HCT116 (cell line): ENCODE data around the gene SLC2A1. TPM values are rescaled to one million over a fixed set of nuclear protein-coding genes. Genes with fewer than 3 reads are reported as not detected.

ENCODE experiments used
- ATAC-seq: fragments of 200-7000 bp; cut with Tn5 transposase; 2 replicates; pipeline ENCODE4 v1.9.1; 2020; ENCODE audit warnings: mild to moderate bottlenecking, moderate library complexity
- BruUV-seq: library from RNA; stranded (reverse); fragments of 400-500 nt; replicated peaks from 2 replicates; lab custom pipeline; 2021; lab: Mats Ljungman, UMichigan
- CTCF ChIA-PET: fragments of 300-600 bp; sonication (Branson Sonifier 250); formaldehyde crosslinking; loops from one replicate; lab custom pipeline; 2021; ENCODE audit warnings: antibody characterized with exemption; lab: Charles Lee
- POLR2A ChIA-PET: fragments of 300-600, 350-600 bp; sonication (Branson Sonifier 250); formaldehyde crosslinking; loops from one replicate; lab custom pipeline; 2021; ENCODE audit warnings: antibody characterized with exemption; lab: Charles Lee
- RAD21 ChIA-PET, 2 experiments: fragments of 300-600 bp; sonication (Branson Sonifier 250); formaldehyde crosslinking; loops; one replicate each; lab custom pipeline; 2023; ENCODE audit warnings: low total read pairs in 2 of 2; ENCODE audit not compliant: uncharacterized antibody in 2 of 2, unreplicated experiment in 2 of 2, low non-redundant PET in 1 of 2; lab: Charles Lee
- DNase-seq: peaks from one replicate; pipeline ENCODE4 v3.0.0-alpha.2; 2010; ENCODE audit warnings: low read depth, low spot score
- H2AFZ ChIP-seq: fragments of 200-600 bp; shearing (Covaris generic), sonication (generic); 2 replicates; pipeline ENCODE4 v1.6.1; 2017; ENCODE audit warnings: low read depth, mixed run types, mixed read lengths, antibody characterized with exemption, low read length; ENCODE audit not compliant: poor library complexity, severe bottlenecking
- H3K27ac ChIP-seq: 2 replicates; pipeline ENCODE4 v1.5.1; 2012; ENCODE audit warnings: low read depth, low read length
- H3K27me3 ChIP-seq: fragments of 200-600 bp; sonication (generic); 2 replicates; pipeline ENCODE4 v1.6.1; 2016; ENCODE audit warnings: mixed run types, low read length, mixed read lengths; ENCODE audit not compliant: insufficient read depth
- H3K36me3 ChIP-seq, 2 experiments: fragments of 200-500 bp in 1 of 2; fragments of 200-600 bp in 1 of 2; sonication (Bioruptor generic) in 1 of 2; sonication (generic) in 1 of 2; 2 replicates each; pipeline versions ENCODE4 v1.5.1 to v1.6.1; 2014 to 2016; ENCODE audit warnings: low read length in 2 of 2, inconsistent platforms in 1 of 2, mixed read lengths in 1 of 2, mixed run types in 1 of 2; ENCODE audit not compliant: insufficient read depth in 2 of 2, control insufficient read depth in 1 of 2
- H3K4me1 ChIP-seq, 2 experiments: fragments of 200-600 bp in 1 of 2; sonication (generic) in 1 of 2; 2 replicates each; pipeline versions ENCODE4 v1.5.1 to v1.6.1; 2012 to 2017; ENCODE audit warnings: low read length in 2 of 2, inconsistent platforms in 1 of 2, mild to moderate bottlenecking in 1 of 2, mixed read lengths in 1 of 2, mixed run types in 1 of 2, moderate library complexity in 1 of 2; ENCODE audit not compliant: insufficient read depth in 2 of 2, control insufficient read depth in 1 of 2
- H3K4me2 ChIP-seq: fragments of 200-600 bp; sonication (generic); 2 replicates; pipeline ENCODE4 v1.6.1; 2017; ENCODE audit warnings: mixed run types, low read length, mixed read lengths
- H3K4me3 ChIP-seq, 2 experiments: fragments of 200-600 bp in 1 of 2; sonication (generic) in 1 of 2; replicated peaks in 1 of 2; 2 replicates each; pipeline ENCODE4 v1.5.1; 2011 to 2016; ENCODE audit warnings: low read length in 2 of 2, control low read depth in 1 of 2, low read depth in 1 of 2, mild to moderate bottlenecking in 1 of 2, mixed read lengths in 1 of 2, mixed run types in 1 of 2
- H3K79me2 ChIP-seq: fragments of 200-600 bp; sonication (generic); 2 replicates; pipeline ENCODE4 v1.6.1; 2017; ENCODE audit warnings: mild to moderate bottlenecking, mixed run types, low read length, moderate library complexity, mixed read lengths; ENCODE audit not compliant: insufficient read depth
- H3K9ac ChIP-seq: fragments of 200-600 bp; sonication (generic); 2 replicates; pipeline ENCODE4 v1.6.1; 2016; ENCODE audit warnings: low read length, mixed read lengths
- H3K9me2 ChIP-seq: fragments of 200-600 bp; sonication (generic), shearing (Covaris generic); 2 replicates; pipeline ENCODE4 v1.6.1; 2017; ENCODE audit warnings: mixed run types, mild to moderate bottlenecking, moderate library complexity; ENCODE audit not compliant: insufficient read depth
- H3K9me3 ChIP-seq, 2 experiments: fragments of 200-500 bp in 1 of 2; fragments of 200-600 bp in 1 of 2; sonication (Bioruptor generic) in 1 of 2; sonication (generic) in 1 of 2; 2 replicates each; pipeline ENCODE4 v1.6.1; 2014 to 2017; ENCODE audit warnings: low read length in 2 of 2, mixed read lengths in 2 of 2, inconsistent platforms in 1 of 2, low read depth in 1 of 2, mild to moderate bottlenecking in 1 of 2, mixed run types in 1 of 2, moderate library complexity in 1 of 2; ENCODE audit not compliant: control insufficient read depth in 1 of 2, insufficient read depth in 1 of 2
- H4K20me1 ChIP-seq: fragments of 200-600 bp; sonication (generic), shearing (Covaris generic); 2 replicates; pipeline ENCODE4 v1.6.1; 2017; ENCODE audit warnings: mixed run types, mild to moderate bottlenecking, moderate library complexity; ENCODE audit not compliant: insufficient read depth
- CBX3 ChIP-seq: IDR thresholded peaks from 2 replicates; pipeline ENCODE4 v1.6.1; 2012; ENCODE audit warnings: low read depth
- CEBPB ChIP-seq: IDR thresholded peaks from 2 replicates; pipeline ENCODE4 v1.6.1; 2012; ENCODE audit warnings: low read depth
- EGR1 ChIP-seq: IDR thresholded peaks from 2 replicates; pipeline ENCODE4 v1.6.1; 2012; ENCODE audit warnings: low read depth
- EZH2phosphoT487 ChIP-seq: fragments of 200-600 bp; IDR thresholded peaks from 2 replicates; pipeline ENCODE4 v1.6.1; 2018; ENCODE audit warnings: antibody characterized with exemption, borderline replicate concordance
- FOSL1 ChIP-seq: IDR thresholded peaks from 2 replicates; pipeline ENCODE4 v1.6.1; 2012; ENCODE audit warnings: low read depth
- POLR2A ChIP-seq: IDR thresholded peaks from 2 replicates; pipeline ENCODE4 v1.7.0; 2011; ENCODE audit warnings: borderline replicate concordance; ENCODE audit not compliant: insufficient read depth, insufficient read length; ENCODE audit errors: extremely low read depth
- POLR2AphosphoS5 ChIP-seq: IDR thresholded peaks from 2 replicates; pipeline ENCODE4 v1.6.1; 2011; ENCODE audit warnings: mild to moderate bottlenecking, low read depth, low read length, moderate library complexity
- RAD21 ChIP-seq: IDR thresholded peaks from 2 replicates; pipeline ENCODE4 v1.6.1; 2012; ENCODE audit warnings: low read depth, mild to moderate bottlenecking
- SIN3A ChIP-seq: IDR thresholded peaks from 2 replicates; pipeline ENCODE4 v1.6.1; 2012; ENCODE audit warnings: low read depth
- SRF ChIP-seq: IDR thresholded peaks from 2 replicates; pipeline ENCODE4 v1.6.1; 2012; ENCODE audit warnings: low read depth
- TCF7L2 ChIP-seq: IDR thresholded peaks from 2 replicates; pipeline ENCODE4 v1.7.0; 2011; ENCODE audit warnings: borderline replicate concordance, inconsistent platforms; ENCODE audit not compliant: insufficient read depth, insufficient read length; ENCODE audit errors: extremely low read depth
- YY1 ChIP-seq: IDR thresholded peaks from 2 replicates; pipeline ENCODE4 v1.6.1; 2011; ENCODE audit warnings: low read length, low read depth, moderate library complexity, mild to moderate bottlenecking; ENCODE audit not compliant: insufficient replicate concordance; ENCODE audit errors: extremely low read depth
- ZFX ChIP-seq: fragments of 450-650 bp; IDR thresholded peaks from 2 replicates; pipeline ENCODE4 v1.6.1; 2017
- ZNF274 ChIP-seq: fragments of 200-500 bp; sonication (Bioruptor generic); IDR thresholded peaks from 2 replicates; pipeline ENCODE4 v1.6.1; 2014; ENCODE audit warnings: mild to moderate bottlenecking, low read depth, low read length, inconsistent platforms
- intact Hi-C: fragments of 100-400 bp; cut with micrococcal nuclease; formaldehyde crosslinking; loops from 2 replicates; pipeline ENCODE4 v1.10.0; 2022
- total RNA-seq: library from RNA; stranded (reverse); gene quantifications from one replicate; pipeline ENCODE4 v1.2.1, GENCODE V29; 2021; ENCODE audit not compliant: unreplicated experiment
- TF ChIP-seq, protein P1 (sequence below): IDR thresholded peaks from 2 replicates; pipeline ENCODE4 v1.6.1; 2012; ENCODE audit warnings: low read depth
- TF ChIP-seq, protein P2 (sequence below), 3 experiments: fragments of 200-600 bp in 1 of 3; sonication (generic) in 1 of 3; IDR thresholded peaks in 2 of 3; conservative IDR thresholded peaks in 1 of 3; 2 replicates each; pipeline ENCODE4 v1.5.1; 2012 to 2017; ENCODE audit warnings: low read depth in 2 of 3, low read length in 2 of 3, antibody characterized with exemption in 1 of 3, borderline replicate concordance in 1 of 3, control low read depth in 1 of 3, mild to moderate bottlenecking in 1 of 3, mixed read lengths in 1 of 3, mixed run types in 1 of 3, moderate library complexity in 1 of 3; ENCODE audit not compliant: insufficient read depth in 1 of 3
- TF ChIP-seq, protein P3 (sequence below): IDR thresholded peaks from 2 replicates; pipeline ENCODE4 v1.6.1; 2011; ENCODE audit warnings: mild to moderate bottlenecking, low read length, moderate library complexity; ENCODE audit not compliant: insufficient replicate concordance; ENCODE audit errors: extremely low read depth

SLC2A1 gene
- total RNA-seq, 1 experiment from 2014 or later, result 248 TPM

- no peaks in the 10 kb centered on the region for H3K4me1 ChIP-seq
These were observed 24.0 kb upstream of the SLC2A1 start for GRCh38 chr1:42982641-42983040.

More at GRCh38 chr1:42982641-42983040, 24.0 kb upstream of the SLC2A1 start:
- H3K9me2 ChIP-seq, result no peaks in the 10 kb centered on the region
- H3K27me3 ChIP-seq, result no peaks in the 10 kb centered on the region
- H3K9ac ChIP-seq, result no peak overlapping the region
- H4K20me1 ChIP-seq, result no peaks in the 10 kb centered on the region
- BruUV-seq, result no TSS peak
- no peak overlapping the region for H3K27ac ChIP-seq
- ATAC-seq, result no peak
- no peaks in the 10 kb centered on the region for H3K36me3 ChIP-seq
- intact Hi-C loops, result no loop called here
- TF ChIP-seq YY1, result no peak
- TF ChIP-seq SIN3A, result no peak
- no peak for TF ChIP-seq SRF
- TF ChIP-seq EZH2phosphoT487, result no peak
- no peak for TF ChIP-seq TCF7L2
- TF ChIP-seq FOSL1, result no peak
- TF ChIP-seq EGR1, result no peak
- no peak for TF ChIP-seq CEBPB
- TF ChIP-seq, protein P1, sequence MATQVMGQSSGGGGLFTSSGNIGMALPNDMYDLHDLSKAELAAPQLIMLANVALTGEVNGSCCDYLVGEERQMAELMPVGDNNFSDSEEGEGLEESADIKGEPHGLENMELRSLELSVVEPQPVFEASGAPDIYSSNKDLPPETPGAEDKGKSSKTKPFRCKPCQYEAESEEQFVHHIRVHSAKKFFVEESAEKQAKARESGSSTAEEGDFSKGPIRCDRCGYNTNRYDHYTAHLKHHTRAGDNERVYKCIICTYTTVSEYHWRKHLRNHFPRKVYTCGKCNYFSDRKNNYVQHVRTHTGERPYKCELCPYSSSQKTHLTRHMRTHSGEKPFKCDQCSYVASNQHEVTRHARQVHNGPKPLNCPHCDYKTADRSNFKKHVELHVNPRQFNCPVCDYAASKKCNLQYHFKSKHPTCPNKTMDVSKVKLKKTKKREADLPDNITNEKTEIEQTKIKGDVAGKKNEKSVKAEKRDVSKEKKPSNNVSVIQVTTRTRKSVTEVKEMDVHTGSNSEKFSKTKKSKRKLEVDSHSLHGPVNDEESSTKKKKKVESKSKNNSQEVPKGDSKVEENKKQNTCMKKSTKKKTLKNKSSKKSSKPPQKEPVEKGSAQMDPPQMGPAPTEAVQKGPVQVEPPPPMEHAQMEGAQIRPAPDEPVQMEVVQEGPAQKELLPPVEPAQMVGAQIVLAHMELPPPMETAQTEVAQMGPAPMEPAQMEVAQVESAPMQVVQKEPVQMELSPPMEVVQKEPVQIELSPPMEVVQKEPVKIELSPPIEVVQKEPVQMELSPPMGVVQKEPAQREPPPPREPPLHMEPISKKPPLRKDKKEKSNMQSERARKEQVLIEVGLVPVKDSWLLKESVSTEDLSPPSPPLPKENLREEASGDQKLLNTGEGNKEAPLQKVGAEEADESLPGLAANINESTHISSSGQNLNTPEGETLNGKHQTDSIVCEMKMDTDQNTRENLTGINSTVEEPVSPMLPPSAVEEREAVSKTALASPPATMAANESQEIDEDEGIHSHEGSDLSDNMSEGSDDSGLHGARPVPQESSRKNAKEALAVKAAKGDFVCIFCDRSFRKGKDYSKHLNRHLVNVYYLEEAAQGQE, result no peak
- no peak for TF ChIP-seq RAD21
- no peak for TF ChIP-seq ZNF274
- TF ChIP-seq, protein P2, sequence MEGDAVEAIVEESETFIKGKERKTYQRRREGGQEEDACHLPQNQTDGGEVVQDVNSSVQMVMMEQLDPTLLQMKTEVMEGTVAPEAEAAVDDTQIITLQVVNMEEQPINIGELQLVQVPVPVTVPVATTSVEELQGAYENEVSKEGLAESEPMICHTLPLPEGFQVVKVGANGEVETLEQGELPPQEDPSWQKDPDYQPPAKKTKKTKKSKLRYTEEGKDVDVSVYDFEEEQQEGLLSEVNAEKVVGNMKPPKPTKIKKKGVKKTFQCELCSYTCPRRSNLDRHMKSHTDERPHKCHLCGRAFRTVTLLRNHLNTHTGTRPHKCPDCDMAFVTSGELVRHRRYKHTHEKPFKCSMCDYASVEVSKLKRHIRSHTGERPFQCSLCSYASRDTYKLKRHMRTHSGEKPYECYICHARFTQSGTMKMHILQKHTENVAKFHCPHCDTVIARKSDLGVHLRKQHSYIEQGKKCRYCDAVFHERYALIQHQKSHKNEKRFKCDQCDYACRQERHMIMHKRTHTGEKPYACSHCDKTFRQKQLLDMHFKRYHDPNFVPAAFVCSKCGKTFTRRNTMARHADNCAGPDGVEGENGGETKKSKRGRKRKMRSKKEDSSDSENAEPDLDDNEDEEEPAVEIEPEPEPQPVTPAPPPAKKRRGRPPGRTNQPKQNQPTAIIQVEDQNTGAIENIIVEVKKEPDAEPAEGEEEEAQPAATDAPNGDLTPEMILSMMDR (IDR thresholded peaks at IDR 0.05 in 2 of 3, conservative IDR thresholded peaks at IDR 0.05 in 1 of 3; ENCODE audit: borderline replicate concordance in 1 of 3, insufficient read depth in 1 of 3, low read depth in 2 of 3, low read length in 2 of 3), result no peak
- TF ChIP-seq ZFX, result no peak
- no peak for TF ChIP-seq CBX3
- no peak for TF ChIP-seq POLR2AphosphoS5
- TF ChIP-seq, protein P3, sequence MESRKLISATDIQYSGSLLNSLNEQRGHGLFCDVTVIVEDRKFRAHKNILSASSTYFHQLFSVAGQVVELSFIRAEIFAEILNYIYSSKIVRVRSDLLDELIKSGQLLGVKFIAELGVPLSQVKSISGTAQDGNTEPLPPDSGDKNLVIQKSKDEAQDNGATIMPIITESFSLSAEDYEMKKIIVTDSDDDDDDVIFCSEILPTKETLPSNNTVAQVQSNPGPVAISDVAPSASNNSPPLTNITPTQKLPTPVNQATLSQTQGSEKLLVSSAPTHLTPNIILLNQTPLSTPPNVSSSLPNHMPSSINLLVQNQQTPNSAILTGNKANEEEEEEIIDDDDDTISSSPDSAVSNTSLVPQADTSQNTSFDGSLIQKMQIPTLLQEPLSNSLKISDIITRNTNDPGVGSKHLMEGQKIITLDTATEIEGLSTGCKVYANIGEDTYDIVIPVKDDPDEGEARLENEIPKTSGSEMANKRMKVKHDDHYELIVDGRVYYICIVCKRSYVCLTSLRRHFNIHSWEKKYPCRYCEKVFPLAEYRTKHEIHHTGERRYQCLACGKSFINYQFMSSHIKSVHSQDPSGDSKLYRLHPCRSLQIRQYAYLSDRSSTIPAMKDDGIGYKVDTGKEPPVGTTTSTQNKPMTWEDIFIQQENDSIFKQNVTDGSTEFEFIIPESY, result no peak
- TF ChIP-seq POLR2A, result no peak
- ChIA-PET RAD21 (no interaction called here), CTCF (no interaction called here), POLR2A (no interaction called here)
- no peaks in the 10 kb centered on the region for H3K9me3 ChIP-seq
- H3K79me2 ChIP-seq, result no peaks in the 10 kb centered on the region
- H3K4me3 ChIP-seq, result no peak overlapping the region
- DNase-seq, result no peak
- H3K4me2 ChIP-seq, result no peak overlapping the region
- H2AFZ ChIP-seq, result no peak overlapping the region
